HG03108 (cell line): ENCODE data around the gene FOXN3.

Experiments used
- ATAC-seq: cut with Tn5 transposase; IDR thresholded peaks from one replicate; pipeline ENCODE4 v1.9.1; 2021; ENCODE audit warnings: moderate library complexity; ENCODE audit not compliant: unreplicated experiment

Gene FOXN3

GRCh38 chr14:89417091-89417464 lies at the start of gene FOXN3:
FOXN3 (minus strand) TSS chr14:89417233; CDS start chr14:89412476, 4,757 bp downstream.
- ATAC-seq, result peak; percentile 41

DNA sequence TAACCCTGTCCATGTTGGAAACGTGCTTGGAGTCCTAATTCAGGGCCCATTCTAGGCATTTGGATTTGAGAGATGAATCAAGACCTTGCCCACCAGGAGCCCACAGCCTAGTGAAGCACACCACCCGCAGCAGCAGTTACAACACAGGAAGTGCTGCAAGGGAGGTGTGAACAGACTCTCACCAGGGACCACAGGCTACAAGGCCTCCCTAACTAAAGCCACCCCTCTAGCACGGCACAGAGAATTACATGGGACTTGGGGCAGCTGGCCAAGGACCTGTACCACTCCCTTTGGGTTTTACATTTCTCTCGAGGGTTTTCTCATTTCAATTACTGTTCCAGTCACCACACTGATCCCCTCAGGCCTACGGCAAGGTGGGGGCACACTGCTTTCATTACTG lies 49.5 kb upstream of the FOXN3 start:
- peak; percentile 43 for ATAC-seq

DNA sequence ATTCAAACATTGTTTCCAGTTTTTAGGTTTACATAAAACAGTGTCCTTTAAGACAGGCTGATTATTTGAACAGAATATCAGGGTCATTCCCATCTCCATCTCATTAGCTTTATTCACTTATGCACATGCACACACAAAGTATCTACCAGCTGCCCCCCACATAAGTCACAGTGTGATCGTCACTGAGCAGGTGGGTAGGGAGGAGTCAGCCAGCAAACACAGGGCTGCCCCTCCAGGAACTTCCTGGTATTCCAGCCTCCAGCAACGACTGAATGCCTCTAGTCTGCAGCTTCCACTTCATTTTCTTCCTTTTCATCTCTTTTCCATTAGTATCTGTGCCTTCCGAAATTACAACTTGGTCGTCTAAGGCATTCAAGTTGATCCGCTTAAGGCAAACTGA lies 48.8 kb upstream of the FOXN3 start:
- ATAC-seq, result no peak

GRCh38 chr14:89461256-89461655 lies 44.2 kb upstream of the FOXN3 start:
- no peak for ATAC-seq

DNA sequence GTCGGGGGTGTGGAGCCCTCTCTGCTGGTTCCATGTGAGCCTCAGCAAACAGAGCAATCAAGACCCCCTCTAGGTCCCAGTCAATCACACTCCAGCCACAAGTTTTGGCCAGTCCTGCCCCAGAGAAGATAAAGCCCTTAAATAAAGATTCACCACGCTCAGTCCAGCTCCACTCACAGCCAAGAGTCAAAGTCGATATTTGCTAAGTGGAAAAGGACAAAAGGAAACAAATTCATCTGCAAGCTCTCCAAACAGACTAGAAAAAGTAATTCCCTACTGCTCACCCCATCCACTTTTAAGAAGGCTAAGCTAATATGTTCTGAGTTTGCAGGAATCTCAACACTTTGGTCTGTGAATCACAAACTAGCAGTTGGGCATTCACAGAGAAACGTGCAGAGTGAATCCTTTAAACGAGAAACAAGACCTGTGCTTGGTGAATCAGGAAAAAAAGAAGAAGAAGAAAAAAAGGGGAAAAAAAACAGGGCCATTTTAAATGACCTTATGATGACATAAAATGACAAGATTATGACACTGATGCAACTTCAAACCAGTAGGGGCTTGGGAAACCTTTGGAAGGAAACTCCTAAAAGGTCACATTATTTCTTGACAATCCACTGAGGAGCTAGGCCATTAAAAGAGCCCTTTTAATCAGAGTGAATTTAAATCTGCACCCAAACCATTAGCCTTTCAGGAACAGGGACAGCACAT lies 41.8 kb upstream of the FOXN3 start:
- ATAC-seq, result no peak

GRCh38 chr14:89457007-89457406 lies 40.0 kb upstream of the FOXN3 start:
- no peak for ATAC-seq

DNA sequence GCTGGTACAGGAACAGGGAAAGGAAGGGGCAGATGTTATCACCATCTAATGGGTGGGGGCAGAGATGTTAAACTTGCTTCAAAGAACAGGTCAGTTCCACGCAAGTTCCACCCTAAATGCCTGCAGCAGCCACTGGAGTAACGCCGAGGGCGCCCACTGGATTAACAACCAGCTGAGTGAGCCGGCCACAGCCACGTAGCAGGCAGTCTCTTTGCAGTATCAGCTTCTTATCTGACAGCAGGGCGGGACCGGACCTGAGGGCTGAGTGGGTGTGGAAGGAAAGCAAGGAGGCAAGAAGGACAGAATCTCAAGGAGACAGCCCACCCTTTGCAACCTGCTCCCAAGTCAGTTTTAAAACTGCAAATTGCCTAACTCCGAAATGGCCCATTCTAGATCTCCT lies 38.4 kb upstream of the FOXN3 start:
- ATAC-seq, result no peak

DNA sequence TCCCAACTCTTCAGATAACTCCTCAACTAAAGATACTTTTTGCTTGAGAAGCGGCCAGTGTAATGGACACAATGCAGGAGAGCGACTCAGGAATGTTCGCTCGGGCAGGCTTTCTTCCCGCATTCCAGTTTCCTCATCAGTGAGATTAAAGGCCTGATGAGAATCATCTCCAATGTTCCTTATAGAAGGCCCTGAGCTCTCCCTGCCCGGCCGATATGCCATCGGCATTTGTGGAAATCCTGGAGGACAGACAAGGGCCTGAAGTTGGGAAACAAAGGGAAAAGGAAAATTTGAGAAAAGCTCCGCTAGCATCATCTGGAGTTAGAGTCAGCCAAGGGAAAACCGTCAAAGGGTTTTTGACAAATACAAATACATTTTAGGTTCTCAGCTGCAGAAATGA lies 38.0 kb upstream of the FOXN3 start:
- ATAC-seq, result no peak

GRCh38 chr14:89452281-89452680 lies 35.2 kb upstream of the FOXN3 start:
- ATAC-seq, result no peak

DNA sequence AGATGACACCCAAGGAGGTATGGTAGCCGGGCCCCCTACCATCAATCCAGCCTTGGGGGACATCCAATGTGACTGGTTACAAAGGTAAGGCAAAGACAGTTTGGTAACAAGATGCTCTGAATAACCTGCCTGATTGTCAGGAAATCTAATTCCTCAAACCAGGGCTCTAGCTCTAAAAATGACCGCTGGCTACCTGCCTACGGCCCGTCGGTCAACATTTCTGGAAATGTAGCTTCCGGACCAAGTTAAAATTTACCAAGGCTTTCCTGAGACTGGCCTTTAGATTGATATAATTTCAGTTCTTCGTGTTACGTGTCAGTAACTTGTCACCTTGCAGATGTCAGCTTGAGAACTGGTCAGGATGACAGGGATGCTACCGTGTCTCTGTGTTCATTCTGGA lies 34.2 kb upstream of the FOXN3 start:
- ATAC-seq, result no peak

DNA sequence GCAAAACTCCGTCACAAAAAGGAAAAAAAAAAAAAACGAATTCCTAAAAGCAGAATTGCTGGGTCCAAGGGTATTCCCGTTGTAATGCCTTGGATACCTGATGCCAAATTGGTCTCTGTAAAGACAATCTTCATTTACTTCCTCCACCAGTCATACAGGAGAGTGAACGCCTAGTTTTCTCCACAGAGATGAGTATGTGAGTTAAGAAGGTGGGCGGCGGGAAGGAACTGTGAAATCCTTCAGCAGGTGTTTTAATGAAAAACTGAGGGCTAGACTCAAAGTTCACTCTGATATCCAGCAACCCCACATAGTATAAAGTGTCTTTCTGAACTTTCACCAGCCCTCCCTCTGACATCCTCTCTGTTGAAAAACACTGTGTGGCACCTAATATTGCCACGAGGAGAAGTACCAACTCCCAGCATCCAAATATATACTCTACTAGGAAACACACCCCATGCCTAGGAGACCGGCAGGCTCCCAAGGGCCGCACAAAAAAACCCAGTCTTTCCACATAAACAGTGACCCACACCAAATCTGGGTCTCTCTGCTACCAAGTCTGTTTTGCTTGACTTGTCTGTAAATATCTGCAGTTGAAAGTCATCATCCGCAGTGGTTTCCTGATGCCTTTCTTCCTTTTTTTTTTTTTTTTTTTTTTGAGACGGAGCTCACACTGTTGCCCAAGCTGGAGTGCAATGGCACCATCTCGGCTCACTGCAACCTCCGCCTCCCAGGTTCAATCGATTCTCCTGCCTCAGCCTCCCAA lies 30.3 kb upstream of the FOXN3 start:
- no peak for ATAC-seq

DNA sequence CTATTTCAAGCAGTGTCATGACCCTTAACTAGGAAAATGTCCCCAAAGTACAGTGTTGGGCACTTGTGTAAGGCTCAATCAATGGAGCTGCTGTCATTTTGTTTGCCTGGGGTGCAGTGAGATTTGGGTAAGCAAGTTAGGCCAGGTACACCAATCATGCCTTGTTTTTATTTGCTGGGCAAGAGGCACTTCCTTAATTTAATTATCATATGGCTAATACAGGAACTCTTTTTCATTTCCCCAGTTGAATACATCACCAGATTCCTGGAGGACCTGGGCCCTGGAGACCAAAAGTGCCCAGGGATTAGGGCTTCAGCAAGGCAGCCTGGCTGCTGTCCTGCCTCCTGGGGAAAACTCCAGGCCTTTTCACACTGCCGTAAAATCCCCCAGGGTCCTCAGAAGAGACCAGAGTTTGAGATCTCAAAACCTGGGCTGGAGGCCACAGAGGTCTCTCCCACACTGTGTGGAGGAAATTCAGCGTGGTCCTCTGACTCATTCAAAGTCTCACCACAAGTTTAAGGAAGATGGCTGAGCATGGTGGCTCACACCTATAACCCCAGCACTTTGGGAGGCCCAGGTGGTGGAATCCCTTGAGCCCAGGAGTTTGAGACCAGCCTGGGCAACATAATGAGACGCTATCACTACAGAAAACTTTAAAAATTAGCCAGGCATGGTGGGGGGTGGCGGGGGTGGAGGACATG lies 28.4 kb upstream of the FOXN3 start:
- ATAC-seq, result no peak

DNA sequence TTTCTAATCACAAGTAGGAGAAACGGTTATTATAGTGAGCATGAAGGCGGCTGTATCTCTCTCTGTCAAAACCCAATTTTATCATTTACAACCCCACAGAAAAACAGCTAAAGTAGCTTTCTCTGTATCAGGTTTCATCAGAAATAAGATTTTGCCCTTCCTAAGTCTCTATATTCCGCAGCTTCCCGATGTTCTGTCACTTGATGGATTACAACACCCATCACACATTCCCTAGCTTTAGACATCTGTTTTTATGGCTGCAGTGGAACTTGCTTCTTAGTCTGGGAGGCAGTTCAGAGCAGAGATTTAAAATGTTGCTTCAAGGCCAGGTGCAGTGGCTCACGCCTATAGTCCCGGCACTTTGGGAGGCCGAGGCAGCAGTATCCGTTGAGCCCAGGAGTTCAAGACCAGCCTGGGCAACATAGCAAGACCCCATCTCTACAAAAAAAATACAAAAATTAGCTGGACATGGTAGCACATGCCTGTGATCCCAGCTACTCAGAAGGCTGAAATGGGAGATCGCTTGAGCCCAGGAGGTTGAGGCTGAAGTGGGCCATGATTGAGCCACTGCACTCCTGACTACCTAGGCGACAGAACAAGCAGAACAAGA lies 27.6 kb upstream of the FOXN3 start:
- ATAC-seq, result no peak

- ATAC-seq, result no peak
Observed at GRCh38 chr14:89444044-89444443, 27.0 kb upstream of the FOXN3 start.

- ATAC-seq, result no peak
Observed at GRCh38 chr14:89443042-89443629, 26.1 kb upstream of the FOXN3 start.

DNA sequence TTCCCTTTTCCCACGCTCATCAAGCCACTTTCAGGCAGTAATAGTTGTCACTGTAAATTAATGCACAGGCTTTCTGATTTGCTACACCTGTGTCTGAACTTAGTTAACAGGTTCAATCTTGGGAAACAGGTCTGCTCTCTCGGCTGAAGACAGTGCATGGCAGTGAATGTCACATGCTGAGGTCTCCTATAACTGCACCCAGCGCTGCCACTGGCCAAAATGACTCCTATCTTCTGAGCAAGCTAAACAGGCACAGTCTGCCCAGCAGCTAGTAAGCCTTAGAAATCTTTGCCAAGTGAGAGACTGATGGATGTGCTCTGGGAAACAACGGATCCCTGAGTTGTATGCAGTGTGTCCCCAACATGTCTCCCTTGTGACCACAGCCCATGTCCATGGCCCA lies 25.2 kb upstream of the FOXN3 start:
- no peak for ATAC-seq

DNA sequence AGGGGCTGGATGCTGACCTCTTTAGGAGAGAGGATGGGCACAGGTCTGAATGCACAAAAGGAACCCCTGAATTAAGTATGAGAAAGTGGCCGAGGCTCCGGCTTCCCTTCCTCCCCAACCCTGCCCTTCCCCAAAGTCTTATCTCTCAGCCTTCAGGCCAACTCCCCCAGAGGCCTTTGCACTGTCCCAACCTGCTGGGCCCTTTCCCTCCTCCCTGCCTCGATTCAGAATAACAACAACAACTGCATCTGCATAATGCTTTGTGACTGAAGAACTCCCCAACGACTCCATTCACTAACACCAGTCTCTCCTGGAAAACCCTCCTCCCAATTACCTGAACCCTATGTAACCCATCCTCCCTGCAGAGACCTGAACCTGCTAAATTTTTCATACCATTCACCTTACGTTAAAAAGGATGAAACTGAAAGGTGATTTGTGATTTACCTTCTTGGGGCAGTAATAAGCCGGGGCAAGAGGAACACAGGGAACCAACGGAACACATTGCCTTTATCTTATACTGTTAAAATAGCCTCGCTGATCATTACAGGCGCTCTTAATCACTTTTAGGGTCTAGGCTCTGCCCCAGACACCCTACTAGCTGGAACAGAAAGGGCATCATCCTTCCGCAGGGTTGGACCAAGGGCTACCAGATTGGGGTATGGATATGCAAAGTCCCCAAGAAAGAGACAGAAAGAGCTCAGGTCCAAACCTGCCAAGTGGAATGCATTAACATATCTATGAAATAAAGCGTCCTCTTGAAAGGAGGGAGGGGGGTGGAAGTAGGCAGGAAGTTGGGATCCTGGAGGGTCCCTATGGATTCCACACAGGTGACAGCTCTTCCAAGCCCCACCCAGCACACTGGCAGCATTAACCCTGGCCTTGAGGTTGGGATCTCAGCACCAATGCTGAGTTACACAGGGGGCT lies 24.2 kb upstream of the FOXN3 start:
- no peak for ATAC-seq

DNA sequence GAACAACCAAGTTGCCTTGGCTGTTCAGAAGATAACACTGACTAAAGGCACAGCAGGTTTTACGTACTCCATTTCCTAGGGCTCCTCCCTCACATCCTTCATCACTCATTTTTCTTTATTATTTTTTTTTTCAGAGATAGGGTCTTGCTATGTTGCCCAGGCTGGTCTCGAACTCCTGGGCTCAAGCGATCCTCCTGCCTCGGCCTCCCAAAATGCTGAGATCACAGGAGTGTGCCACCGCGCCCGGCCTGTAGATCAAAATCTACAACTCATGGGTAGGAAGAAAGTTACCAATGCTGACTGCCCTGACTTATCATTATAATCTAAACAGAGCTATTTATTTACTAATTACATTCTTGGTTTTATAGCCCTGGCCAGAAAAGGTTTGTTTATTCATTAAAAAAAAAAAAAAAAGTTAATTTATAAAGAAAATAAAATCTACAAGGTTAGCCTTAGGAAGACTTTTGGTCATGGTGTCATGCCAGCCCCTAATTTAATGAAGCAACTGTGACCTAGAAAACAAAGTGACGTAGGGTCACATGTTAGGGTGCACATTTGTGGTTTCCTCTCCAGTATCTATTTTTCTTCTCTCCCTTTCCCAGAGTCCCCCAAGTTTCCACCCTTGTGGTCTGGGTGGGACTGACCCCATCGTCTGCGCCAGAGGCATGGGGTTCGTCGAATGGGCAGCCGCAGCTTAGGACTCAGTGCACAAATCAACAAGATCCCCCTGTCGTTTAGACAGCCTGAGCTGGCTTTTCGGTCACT lies 19.0 kb upstream of the FOXN3 start:
- ATAC-seq, result no peak

- no peak for ATAC-seq
Observed at GRCh38 chr14:89435492-89435891, 18.5 kb upstream of the FOXN3 start.
